T47D (cell line): ENCODE results near the gene TMEM219.

Experiments
- DNase-seq, 2 experiments: peaks; one replicate each; pipeline versions ENCODE4 v3.0.0 to v3.0.0-alpha.2; 2011 to 2012; ENCODE audit warnings: low read depth in 1 of 2, low spot score in 1 of 2
- JUND ChIP-seq: IDR thresholded peaks from 2 replicates; pipeline ENCODE4 v1.6.1; 2012; ENCODE audit warnings: low read depth
- in situ Hi-C: cut with HindIII; loops from 2 replicates; pipeline ENCODE4 v1.10.0; 2016; ENCODE audit warnings: low sequenced_read_pairs, low pct_unique_long_range_greater_than_20kb

TMEM219 gene

DNA sequence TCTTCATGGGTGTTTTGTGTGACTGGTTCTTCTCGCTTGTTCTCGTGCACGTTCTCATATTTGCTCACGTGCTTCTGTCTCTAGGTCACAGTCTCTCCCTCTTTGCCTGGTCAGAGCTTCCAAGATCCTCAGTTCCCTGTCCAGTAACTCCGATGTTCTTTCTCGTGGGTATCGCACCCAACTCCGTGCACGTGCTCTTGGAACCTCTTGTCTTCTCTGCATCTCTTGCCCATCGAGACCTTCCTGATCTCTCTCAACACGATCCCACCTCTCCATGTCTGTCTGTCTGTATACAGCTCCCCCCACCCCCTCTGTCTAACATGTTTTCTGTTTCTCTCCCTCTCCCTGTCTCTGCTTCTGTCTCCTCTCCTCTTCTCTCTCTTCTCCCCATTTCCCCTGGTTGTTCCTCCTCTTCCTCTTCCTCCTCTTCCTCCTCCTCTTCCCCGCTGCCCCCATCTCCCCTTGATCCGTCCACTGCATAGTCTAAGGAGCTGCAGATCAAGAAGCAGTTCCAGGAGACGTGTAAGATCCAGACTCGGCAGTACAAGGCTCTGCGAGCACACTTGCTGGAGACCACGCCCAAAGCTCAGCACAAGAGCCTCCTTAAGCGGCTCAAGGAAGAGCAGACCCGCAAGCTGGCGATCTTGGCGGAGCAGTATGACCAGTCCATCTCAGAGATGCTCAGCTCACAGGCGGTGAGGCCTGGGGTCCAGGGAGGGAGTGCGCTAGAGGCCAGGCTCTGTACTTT lies 27.4 kb downstream of the TMEM219 start:
- no peak for TF ChIP-seq JUND
- in situ Hi-C loops = no loop called here
- DNase-seq = no peak

DNA sequence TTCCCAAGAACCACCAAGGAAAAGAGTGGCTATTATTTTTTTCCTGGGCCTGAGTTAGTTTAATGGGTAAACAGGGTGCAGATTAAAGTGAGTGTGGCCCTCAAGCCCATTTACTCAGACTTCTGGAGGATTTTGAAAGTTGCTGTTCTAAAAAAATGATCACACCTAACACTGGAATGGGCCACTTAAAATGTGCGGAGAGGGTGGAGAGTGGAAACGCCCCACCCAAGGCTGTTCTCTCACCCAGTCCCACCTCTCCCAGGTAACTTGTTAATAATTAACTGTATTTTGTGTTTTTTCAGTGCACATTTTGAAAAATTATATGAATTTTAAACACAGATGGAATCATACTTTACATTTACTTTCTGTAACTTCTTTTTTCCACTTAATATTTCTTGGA lies 28.2 kb downstream of the TMEM219 start:
- no peak for DNase-seq
- TF ChIP-seq JUND = no peak
- in situ Hi-C loops = no loop called here

DNA sequence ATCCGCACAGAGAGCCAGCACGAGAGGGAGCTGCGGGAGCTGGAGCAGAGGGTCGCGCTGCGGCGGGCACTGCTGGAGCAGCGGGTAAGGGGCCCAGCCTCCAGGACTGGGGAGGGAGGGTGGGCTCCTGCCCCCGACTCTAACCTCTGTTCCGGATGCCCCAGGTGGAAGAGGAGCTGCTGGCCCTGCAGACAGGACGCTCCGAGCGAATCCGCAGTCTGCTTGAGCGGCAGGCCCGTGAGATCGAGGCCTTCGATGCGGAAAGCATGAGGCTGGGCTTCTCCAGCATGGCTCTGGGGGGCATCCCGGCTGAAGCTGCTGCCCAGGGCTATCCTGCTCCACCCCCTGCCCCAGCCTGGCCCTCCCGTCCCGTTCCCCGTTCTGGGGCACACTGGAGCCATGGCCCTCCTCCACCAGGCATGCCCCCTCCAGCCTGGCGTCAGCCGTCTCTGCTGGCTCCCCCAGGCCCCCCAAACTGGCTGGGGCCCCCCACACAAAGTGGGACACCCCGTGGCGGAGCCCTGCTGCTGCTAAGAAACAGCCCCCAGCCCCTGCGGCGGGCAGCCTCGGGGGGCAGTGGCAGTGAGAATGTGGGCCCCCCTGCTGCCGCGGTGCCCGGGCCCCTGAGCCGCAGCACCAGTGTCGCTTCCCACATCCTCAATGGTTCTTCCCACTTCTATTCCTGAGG lies 29.1 kb downstream of the TMEM219 start:
- in situ Hi-C loops = no loop called here
- TF ChIP-seq JUND = no peak
- no peak for DNase-seq

DNA sequence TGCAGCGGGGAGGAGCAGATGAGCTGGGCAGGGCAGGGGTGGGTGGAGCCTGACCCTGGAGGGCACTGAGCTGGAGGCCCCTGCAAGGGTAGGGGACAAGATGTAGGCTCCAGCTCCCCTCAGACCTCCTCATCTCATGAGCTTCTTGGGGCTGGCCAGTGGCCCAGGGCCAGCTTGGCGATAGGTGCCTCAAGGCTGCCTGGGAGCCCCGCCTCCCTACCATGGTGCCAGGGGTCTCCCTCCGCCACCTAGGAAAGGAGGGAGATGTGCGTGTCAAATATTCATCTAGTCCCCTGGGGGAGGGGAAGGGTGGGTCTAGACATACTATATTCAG lies 29.7 kb downstream of the TMEM219 start:
- no peak for DNase-seq
- TF ChIP-seq JUND = no peak
- in situ Hi-C loops = no loop called here

DNA sequence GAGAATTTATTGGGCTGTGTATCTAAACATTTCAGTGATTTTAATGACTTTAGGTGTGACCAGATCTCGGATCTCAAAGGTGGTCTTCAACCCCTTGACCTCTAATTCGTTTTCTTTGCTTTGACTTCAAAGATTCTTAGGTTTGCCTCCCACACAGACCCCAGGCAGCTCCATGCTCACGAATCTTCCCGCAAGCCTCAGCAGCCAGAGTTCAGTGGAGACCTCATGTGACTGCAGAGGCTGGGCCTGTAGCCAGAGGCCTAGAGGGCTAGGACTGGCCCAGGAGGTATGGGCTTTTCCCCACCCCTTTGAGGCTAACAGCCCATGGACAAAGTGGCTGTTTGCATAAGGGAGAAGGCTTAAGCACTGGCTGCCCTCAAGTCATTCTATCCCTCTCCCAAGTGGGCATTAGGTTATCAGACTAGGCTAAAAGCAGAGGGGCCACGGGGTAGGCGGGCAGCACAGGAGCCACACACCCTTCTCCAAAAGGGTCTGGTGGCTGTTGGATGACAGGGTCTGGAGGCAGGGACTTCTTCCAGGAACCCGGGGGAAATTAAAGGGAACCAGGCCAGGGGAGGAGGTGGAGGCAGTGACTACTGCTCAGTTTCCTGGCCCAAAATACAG lies 30.6 kb downstream of the TMEM219 start:
- DNase-seq = no peak
- no peak for TF ChIP-seq JUND
- in situ Hi-C loops = no loop called here

DNA sequence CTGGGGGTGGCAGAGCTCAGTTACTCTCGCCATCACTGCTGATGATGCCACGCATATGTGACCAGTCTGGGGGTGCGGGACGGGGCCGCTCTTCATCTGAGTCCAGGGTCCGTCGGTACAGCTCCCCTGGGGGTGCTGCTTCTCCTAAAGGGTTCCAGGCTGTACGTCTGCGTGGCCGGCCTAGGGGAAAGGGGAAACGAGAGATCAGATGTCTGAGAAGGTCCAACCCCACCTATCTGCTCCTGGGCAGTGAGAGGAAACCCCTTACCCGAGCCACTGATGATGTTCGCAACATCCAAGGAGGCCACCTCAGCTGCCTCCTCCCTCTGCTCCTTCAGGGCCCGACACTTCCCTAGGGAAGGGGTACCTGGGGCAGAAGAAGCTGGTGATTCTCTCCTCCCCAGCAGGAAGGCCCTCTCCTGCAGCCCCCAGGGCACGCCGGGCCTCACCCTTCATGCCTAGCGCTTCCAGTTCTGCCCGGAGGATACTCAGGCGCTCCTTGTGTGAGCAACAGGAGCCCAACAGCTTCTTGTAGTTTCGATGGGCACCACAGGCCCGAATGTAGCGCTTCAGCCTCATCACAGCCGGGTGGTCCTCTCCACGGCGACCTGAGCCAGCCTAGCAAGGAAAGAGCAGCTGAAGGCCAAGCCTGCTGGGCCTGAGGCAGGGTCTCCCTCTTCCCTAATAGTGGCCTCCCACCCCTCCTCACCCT lies 31.5 kb downstream of the TMEM219 start:
- in situ Hi-C loops = no loop called here
- DNase-seq = no peak
- no peak for TF ChIP-seq JUND

DNA sequence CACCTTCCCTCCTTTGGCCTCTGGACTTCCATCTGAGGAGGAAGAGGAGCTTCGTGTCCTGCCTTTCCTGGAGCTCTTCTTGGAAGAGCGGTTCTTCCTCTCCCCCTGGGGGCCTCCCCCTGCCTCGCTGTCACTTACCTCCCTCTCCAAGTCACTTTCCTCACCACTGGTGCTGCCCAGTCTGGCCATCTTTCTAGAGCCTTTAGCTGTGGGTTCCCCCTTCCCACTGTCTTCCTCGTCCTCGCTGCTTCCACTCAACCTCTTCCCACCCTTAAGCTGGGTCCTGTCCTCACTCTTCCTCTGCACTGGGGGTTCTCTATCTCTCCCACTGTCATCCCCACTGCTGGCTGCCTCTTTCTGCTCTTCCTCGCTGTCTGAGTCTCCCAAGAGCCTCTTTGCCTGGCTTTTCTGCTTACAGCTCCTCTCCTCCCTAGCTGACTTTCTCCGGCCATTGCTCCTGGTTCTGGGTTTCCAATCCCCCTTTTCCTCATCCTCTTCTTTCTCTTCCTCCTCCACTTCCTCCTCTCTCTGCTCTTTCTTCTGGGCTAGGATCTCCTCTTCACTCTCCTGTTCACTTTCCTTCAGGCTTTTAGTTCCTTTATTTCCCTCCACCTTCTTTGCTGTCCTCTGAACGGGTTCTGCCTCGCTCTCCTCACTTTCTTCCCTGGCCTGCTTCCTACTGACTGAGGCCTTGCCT lies 32.2 kb downstream of the TMEM219 start:
- DNase-seq = no peak
- TF ChIP-seq JUND = no peak
- in situ Hi-C loops = no loop called here

DNA sequence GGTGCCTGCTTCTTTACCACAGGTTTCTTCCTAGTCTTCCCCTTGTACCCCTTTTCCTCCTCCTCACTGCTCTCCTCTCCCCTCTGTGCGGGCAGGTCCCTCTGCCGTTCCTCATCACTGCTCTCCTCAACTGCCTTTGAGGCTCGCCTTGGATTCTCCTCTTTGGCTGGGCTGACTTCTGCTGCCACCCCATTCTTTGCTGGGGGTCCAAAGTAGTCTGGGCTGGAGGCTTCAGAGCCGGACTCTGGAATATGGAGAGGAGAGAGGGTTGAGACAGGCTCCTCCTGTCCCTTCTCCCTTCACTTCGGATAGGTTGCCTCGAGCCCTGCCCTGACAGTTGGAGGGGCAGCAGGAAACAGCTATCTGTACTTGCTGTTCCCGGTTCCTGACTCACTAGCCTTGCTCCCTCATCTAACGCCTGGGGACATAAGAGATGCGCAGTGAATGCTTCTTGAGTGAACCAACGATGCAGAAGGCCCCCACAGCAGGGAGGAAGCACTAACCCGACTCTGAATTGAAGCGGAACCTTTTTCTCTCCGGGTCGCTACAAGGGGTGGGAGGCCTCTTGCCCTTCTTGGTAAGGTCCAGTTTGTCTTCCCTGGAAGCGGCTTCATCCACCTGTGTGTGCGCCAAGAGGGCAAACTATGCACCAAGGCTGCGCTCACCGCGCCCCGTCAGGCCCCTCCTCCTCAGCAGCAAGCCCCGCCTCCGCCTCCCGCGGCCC lies 32.9 kb downstream of the TMEM219 start:
- DNase-seq = peak in 1 of 2 experiments; percentile 80
- in situ Hi-C loops = no loop called here
- no peak for TF ChIP-seq JUND

DNA sequence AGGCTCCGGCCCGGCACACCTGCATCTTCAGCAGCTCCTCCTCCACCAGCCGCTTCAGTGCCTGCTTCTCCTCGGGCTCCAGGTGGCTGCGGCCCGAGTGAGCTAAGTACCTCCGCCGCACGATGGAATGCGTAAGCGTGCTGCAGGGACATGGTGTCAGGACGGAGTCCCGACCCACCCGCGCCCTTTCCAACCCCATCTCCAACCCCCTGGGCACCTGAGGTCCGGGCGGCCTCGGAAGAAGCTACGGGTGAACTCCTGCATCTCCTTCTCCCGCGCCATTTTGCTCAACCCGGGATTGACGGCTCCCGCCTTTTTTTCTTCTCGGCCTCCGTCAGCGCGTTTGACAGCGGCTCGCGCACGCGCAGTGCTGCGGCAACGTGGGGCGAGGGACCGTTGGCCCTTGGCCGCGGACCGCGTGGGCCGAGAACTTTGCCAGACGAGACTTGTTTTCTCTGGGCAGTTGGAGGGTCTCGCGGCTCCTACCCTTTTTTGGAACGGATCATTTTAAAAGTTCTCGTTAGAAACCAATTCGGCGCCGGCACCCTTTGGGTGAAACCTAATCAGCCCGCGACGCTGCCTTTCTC lies 33.5 kb downstream of the TMEM219 start, which contains the start of gene HIRIP3:
HIRIP3 (minus strand) TSS at position 294 of the 587 bp plus-strand sequence; CDS start at position 282, 12 bp downstream.
- no peak for TF ChIP-seq JUND
- DNase-seq = peak; percentile 90 to 92
- in situ Hi-C loops = no loop called here

DNA sequence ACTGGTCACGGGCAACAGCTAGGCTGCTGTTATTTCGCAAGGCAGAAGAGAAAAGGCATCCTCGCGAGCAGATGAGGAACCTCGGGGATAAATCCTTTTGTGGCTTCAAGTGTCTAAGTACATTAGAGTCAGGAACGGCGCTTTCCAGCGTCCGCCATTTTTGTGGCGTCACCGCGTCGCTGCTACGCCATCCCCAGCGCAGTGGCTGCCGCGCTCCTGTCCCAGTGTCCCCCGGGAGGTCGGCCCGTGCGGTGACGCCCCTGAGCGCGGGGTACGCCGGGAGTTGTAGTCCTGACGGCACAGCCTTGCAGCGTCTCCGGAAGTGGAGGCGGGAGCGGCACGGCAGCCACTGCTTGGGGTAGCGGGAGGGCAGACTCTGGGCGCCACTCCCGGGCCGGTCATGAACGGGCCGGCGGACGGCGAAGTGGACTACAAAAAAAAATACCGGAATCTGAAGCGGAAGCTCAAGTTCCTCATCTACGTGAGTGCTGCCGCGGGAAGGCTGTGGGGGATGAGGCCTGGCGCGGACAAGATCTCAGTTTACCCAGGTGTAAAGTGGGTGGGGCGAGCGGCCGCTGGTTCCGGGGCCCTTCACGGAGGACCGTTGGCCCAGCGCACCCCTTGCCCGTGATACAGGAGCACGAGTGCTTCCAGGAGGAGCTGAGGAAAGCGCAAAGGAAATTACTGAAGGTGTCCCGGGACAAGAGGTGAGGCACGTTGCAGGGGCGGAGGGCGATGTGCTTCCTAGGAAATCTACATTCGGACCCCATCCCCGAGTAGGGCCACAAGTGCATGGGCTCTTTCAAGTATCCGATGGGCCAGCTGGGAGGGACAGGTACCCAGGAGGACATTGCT lies 34.3 kb downstream of the TMEM219 start, which contains the start of gene INO80E:
INO80E (plus strand) TSS at position 331 of the 855 bp plus-strand sequence; CDS start at position 401, 70 bp downstream.
- DNase-seq = peak; percentile 97 to 98
- in situ Hi-C loops = no loop called here
- no peak for TF ChIP-seq JUND

DNA sequence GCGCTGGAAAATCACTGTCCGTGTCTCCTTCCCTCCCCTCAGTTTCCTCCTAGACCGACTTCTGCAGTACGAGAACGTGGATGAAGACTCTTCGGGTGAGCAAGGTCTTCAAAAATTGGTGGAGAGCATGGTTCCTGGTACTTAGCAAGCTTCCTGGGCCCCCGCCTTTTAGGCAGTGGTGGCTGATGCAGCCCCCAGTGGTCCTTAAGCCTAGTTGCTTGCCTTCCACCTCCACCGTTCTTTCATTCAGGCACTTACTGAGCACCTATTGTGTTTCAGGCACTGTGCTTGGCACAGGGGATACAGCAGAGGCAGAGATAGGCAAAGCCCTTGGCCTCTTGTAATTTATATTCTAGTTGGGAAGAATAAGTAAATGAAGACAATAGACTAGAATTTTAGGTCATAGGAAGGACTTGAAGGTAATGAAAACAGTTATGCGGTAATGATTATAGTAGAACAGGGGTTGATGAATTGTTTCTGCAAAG lies 34.9 kb downstream of the TMEM219 start:
- in situ Hi-C loops = no loop called here
- no peak for DNase-seq
- TF ChIP-seq JUND = no peak
